GM19351 (cell line): ENCODE results near the gene GPRIN2.
"Not testable (repeated sequence)": the region's sequence is repeated elsewhere in the genome, so short reads cannot be mapped to it uniquely, and the experiment has no call there.

Experiments
- ATAC-seq: cut with Tn5 transposase; IDR thresholded peaks from one replicate; pipeline ENCODE4 v1.9.1; 2021; ENCODE audit warnings: mild to moderate bottlenecking, moderate library complexity; ENCODE audit not compliant: unreplicated experiment

The GPRIN2 gene

GRCh38 chr10:46556515-46557318, at the start of gene GPRIN2:
GPRIN2 (minus strand) TSS chr10:46556658; CDS start chr10:46550736, 5,922 bp downstream.
- no peak for ATAC-seq

- peak; percentile 77 for ATAC-seq
These were observed 44.1 kb upstream of the GPRIN2 start for GRCh38 chr10:46600516-46600915.

- peak; percentile 87 for ATAC-seq
These were observed 41.3 kb upstream of the GPRIN2 start for GRCh38 chr10:46597616-46598246.

GRCh38 chr10:46596570-46596969, 40.1 kb upstream of the GPRIN2 start:
- not testable (repeated sequence) for ATAC-seq

- not testable (repeated sequence) for ATAC-seq
These were observed 38.1 kb upstream of the GPRIN2 start for GRCh38 chr10:46594453-46595063.

- not testable (repeated sequence) for ATAC-seq
These were observed 36.8 kb upstream of the GPRIN2 start for GRCh38 chr10:46593307-46593706.

GRCh38 chr10:46591053-46591452, 34.6 kb upstream of the GPRIN2 start:
- ATAC-seq = not testable (repeated sequence)

- ATAC-seq = not testable (repeated sequence)
These were observed 33.1 kb upstream of the GPRIN2 start for GRCh38 chr10:46589589-46589988.

GRCh38 chr10:46588221-46588620, 31.8 kb upstream of the GPRIN2 start:
- ATAC-seq = not testable (repeated sequence)

GRCh38 chr10:46587546-46587945, 31.1 kb upstream of the GPRIN2 start:
- not testable (repeated sequence) for ATAC-seq

GRCh38 chr10:46585246-46585645, 28.8 kb upstream of the GPRIN2 start:
- not testable (repeated sequence) for ATAC-seq

GRCh38 chr10:46584196-46584595, 27.7 kb upstream of the GPRIN2 start:
- not testable (repeated sequence) for ATAC-seq

- ATAC-seq = not testable (repeated sequence)
These were observed 26.1 kb upstream of the GPRIN2 start for GRCh38 chr10:46582568-46582967.

- not testable (repeated sequence) for ATAC-seq
These were observed 25.5 kb upstream of the GPRIN2 start for GRCh38 chr10:46581997-46582396.

- ATAC-seq = not testable (repeated sequence)
These were observed 22.9 kb upstream of the GPRIN2 start for GRCh38 chr10:46579378-46579777.

- not testable (repeated sequence) for ATAC-seq
These were observed 22.2 kb upstream of the GPRIN2 start, which contains the start of gene SYT15 for GRCh38 chr10:46578474-46579178. SYT15 (plus strand) TSS chr10:46579128; CDS start chr10:46579169, 41 bp downstream.

GRCh38 chr10:46577624-46578473, 21.4 kb upstream of the GPRIN2 start:
- ATAC-seq = not testable (repeated sequence)

GRCh38 chr10:46573884-46574283, 17.4 kb upstream of the GPRIN2 start:
- not testable (repeated sequence) for ATAC-seq

GRCh38 chr10:46573314-46573713, 16.9 kb upstream of the GPRIN2 start:
- not testable (repeated sequence) for ATAC-seq

- ATAC-seq = not testable (repeated sequence)
These were observed 16.3 kb upstream of the GPRIN2 start for GRCh38 chr10:46572765-46573164.
